GM18870 (cell line): ENCODE measurements around the gene TRIM63.

Experiments used
- ATAC-seq: cut with Tn5 transposase; IDR thresholded peaks from one replicate; pipeline ENCODE4 v1.9.1; 2021; ENCODE audit warnings: moderate library complexity; ENCODE audit not compliant: unreplicated experiment

The TRIM63 gene

DNA sequence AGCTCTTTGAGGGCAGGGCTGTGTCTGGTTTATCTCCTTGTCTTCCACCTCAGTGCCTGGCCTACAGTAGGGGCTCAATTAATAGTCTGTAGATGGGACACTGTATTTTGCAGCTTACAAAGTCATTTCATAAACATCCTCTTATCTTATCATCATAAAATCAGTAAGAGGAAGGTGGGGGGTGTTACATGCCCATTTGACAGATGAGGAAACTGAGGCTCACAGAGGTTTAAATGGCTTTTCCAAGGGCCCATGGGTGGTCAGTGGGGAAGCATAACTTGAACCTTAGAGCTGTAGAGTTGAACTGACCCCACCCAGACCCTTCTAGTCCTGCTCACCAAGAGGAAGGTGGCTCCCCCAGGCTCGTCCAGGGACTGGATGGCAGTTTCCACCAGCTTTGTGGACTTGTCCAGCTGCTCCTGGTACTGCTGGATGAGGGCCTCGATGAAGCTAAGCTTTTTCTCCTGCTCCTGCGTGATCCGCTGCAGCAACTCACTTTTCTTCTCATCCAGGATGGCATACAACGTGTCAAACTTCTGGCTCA is 9.3 kb downstream of the TRIM63 start:
- ATAC-seq, result no peak

DNA sequence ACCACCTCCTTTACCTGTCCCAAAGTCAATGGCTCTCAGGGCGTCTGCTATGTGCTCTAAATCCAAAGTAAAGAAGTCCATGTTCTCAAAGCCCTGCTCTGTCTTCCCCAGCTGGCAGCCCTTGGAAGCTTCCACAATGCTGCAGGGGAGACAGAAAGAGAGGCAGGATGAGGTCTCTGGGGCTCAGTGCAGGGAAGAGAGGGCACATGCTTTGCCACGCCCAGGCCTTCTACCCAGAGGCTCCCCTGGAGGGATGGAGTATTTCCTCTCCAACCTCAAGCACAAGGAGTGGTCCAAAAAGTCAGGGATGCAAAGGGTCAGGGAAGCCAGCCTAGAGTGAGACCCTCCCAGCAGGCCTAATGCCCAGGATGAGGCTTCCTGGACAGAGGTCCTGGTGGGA is 10.2 kb downstream of the TRIM63 start:
- ATAC-seq, result no peak

DNA sequence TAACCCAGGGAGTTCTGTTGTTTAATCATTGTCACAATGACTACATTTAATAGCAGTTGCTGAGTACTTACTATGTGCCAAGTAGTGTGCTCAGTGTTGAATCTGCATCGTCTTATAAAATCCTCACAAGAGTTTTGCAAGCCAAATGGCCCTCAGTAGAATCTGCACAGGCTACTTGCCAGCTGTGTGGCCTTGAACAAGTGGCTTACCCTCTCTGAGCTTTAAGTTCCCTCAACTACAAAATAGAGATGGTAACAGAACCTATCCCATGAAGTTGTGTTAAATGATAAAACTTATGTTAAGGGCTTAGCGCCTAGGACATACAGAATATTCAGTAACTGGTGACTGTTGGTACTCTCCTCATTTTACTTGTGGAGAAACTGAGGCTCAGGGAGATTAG is 12.4 kb downstream of the TRIM63 start:
- no peak for ATAC-seq

DNA sequence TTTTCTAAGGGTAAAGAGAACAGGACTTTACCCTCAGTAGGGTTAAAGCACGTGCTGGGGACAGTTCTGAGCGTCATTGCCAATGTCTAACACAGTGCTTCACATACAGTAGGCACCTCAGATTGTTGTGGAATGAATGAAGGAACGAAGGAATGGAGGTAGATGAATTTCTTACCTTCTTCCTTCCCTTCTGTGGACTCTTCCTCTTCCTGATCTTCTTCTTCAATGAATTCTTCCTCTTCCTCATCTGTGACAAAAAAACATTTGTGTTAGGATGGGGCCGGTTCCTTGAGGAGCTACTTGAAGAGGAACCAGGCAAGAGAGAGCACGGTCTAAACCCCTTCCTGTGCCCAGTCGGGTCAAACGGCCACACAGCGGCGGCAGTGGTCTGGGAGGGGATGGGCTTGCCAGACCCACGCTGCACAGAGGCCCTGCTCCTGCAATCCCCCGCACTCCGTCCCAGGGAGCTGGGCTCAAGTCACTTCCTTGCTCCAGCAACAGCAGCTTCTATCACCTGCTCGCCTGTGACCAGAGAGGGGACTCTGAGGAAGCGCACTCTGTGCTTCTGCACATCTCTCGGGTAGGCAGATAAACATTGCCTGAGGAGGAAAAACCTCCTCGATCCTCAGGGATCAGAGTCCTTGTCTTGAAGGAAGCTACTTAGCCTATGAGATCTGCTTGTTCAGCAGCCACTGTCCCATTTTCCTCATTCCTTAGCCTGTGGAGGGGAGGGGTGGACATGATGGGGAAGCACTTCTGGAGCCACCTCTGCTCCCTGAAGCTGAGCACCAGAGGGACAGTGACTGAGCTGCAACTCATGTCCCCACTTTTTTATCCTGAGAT is 13.5 kb downstream of the TRIM63 start:
- ATAC-seq, result no peak

DNA sequence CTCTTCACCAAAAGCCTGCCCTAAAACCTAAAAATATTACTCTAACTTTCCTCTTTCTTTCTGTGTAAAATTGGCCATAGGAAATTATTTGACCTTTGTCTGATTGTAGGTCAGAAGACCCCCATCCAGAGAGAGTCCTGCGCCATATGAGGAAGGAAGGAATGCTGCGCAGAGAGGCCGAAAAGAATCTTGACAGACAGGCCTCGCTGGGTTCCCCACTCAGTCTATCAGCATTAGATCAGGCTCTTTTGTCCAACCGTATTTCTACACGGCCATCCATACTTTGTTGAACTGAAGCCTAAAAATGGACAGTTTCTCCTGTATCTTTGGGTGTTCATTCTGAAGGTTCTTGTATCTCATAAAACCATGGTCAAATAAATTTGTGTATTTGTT is 17.2 kb downstream of the TRIM63 start:
- ATAC-seq, result no peak

DNA sequence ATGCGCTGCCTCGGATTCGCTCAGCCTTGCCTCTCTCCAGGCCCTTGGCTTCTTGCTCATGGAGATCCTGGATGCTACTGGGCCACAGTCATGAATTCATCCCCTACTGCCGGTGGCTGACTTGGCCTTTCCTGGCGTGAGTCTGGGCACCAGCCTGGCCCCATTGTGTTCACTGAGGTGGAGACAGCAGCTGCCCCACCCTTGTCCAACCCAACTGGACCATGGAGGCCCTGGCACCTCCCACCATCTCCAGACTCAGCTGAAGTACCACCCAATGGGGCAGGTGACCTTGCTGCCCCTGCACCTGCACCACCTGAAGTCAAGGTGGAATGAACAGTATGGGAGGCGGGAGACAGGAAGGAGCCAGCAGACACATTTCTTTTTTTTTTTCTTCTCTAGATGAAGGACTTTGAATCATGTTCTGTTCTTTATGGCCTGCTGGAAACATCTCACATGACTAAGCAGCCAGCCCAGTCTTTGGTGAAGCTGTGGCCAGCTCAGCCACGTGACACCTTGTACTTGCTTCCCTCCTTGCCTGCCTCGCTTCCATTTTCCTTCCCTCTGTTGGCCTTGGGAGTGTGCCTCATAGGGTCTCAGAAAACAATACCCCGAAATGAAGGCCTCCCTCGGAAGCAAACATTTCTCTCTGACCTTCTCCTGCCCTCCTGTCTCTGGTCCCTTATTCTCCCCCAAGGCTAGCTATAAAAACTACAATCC is 17.7 kb downstream of the TRIM63 start:
- ATAC-seq, result no peak

DNA sequence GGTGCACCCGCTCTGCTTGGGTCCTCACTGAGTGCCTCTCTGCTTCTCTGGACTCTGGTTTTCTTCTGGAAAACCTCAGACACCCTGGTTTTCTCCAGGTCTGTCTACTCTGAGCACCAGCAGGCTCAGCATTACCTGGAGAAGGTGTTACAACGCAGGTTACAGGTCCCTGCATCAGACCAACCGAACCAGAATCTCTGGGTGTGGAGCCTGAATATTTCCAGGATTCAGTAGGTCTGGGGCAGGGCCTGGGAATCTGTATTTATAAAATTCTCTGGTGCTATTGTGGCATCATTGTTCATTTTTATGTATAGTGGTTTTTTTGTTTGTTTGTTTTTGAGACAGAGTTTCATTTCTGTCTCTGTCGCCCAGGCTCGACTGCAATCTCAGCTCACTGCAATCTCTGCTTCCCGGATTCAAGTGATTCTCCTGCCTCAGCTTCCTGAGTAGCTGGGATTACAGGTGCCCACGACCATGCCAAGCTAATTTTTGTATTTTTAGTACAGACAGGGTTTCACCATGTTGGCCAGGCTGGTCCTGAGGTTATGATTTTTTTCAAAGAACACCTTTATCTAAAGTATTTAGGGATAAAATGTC is 20.1 kb downstream of the TRIM63 start:
- ATAC-seq, result no peak

DNA sequence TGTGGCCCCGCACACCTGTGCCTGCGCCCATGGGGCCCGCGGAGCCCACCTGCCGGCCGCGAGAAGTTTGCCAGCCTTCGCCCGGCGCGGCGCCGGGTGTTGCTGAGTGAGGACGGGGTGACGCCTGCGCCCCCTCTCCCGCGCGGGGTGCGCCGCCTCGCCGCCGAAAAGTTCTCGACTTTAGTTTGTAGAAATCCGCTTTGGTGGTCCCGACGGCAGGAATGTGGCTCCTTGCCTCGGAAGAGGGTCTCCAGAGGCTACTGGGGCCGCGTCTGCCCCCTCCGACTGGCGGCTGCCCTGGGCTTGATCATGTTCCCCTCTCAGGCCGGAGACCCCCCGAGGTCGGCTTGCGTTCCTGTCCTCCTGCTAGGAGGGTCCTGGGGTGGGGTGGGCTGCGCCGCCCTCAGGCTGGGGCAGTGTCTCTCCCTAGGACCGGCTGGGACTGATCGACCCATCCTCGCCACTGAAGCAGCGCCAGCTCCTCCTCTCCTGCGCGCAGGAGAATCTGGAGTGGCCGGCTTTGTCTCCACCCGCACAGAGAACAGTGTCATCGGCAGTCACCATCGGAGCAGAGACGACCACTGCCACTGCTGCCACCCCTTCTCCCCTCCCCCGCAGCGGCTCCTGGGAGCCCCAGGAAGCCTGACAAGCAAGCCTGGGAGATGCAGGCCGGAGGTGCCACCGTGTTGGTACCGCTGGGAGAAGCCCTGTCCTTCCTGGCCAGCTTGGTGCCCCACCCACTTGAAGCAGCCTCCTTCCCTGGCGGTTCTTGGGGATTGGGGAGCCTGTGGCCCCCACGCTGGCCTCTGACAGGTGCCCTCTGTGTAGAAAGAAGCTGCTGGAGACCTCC is 21.0 kb downstream of the TRIM63 start:
- no peak for ATAC-seq

DNA sequence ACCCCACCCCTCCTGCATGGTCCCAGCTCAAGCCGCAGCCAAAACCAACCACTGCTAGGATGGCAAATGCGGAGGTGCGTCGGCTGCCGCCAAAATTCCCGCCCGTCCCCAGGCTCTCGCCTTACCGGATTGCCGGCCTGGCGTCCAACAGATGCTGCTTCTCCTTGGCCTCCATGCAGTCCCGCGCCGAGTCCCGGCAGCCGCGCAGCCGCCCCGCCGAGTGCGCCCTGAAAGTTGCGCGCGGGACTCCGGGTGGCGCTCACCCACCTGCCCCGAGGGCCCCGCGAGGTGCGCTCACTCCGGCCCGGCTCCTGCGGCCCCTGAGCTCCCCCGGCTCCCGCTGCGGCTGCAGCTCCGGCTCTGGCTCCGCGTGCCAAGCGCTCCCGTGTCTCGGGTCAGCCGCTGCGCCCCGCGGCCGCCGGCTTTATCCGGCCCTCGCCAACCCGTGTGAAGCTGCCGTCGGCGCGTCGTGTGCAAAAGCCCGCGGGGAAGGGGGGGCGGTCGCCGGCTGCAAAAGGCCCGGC is 21.6 kb downstream of the TRIM63 start, which contains the start of gene SLC30A2:
Gene SLC30A2, minus strand, starts transcription at position 397 of the 524 bp plus-strand sequence. Its CDS starts 222 bp downstream, at position 175.
- ATAC-seq, result no peak

DNA sequence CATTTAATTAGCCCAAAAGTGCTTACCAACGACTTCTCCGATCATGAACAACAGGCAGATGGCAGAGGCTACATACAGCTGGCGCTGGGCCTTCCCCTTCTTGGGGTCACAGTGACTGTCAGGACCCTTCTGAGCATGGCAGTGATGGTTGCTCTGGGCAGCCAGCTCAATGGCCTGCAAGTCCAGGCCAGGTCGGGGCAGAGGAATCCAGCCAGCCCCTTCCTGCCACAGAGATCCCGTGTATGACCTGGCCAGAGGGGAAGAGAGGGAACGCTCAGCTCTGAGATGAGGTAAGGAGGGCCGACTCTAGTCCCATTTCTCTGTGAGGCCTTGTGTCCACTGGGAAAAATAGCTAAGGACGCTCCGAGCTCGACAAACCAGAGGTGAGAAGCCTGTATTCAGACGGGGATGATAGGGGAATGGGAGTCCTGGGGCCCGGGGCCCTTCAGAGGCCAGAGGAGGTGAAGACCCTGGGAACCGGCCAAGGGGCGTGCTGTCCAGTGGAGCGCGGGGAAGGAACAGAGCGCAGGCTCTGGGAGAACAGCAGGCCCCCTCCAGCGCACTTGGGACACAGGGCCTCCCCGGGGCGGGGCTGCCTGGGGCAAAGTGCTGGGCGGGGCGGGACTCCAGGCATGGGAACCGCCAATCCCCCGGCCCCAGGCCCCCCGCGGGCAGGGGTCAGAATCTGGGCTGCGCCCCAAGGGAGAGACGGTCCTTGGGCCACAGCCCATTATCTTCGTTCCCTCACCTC is 22.3 kb downstream of the TRIM63 start:
- no peak for ATAC-seq

DNA sequence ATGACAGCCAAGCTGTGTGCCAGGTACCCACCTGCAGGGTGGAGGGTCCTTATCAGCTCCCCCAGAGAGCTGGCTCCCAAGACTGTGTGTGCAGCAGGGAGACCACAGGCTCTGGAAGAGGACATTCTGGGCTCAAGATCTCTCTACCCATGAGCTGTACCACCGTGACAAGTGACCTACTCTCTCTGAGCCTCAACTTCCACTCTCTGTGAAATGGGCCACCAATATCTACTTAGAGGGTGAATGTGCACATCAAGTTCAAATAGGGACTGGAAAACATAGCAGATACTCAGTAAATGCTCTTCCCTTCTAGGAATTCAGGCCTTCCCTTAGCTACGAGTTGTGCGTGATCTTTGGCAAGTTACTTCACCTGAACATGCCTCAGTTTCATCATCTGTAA is 23.0 kb downstream of the TRIM63 start:
- ATAC-seq, result no peak

DNA sequence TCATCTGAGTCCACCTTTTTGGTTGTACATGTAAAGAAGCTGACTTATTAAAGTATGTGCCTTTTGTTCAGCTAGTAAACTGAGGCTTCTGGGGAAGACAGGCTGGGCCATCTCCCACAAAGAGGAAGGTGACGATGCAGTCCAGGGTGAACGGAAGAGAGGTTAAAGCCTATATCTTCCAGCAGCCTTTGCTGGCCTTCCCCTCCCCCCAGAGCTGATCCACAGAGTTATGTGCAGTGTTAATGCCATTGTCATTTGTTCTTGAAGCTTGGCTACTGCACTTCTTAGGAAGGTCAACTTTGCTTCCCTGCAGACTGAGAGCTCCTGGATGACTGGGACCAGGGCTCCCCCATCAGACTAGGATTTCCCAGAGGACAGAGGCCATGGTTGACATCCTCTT is 23.7 kb downstream of the TRIM63 start:
- no peak for ATAC-seq

DNA sequence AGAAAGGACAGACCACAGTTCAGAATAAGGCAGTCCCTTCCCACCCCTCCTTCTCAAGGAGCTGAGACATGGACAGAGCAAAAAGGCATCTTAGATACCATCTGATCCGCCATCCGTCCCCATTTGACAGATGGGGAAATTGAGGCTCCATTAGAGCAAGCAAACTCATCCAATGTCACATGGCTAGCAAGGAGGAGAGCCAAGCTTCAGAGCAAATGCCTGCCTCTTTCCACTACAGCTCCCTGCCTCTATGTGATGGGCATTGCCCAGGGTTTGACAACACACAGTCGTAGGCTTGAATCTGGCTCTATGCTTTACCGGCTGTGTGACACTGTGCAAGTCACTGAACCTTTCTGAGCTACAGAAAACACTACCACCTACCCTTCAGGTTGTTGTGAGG is 25.5 kb downstream of the TRIM63 start:
- no peak for ATAC-seq

DNA sequence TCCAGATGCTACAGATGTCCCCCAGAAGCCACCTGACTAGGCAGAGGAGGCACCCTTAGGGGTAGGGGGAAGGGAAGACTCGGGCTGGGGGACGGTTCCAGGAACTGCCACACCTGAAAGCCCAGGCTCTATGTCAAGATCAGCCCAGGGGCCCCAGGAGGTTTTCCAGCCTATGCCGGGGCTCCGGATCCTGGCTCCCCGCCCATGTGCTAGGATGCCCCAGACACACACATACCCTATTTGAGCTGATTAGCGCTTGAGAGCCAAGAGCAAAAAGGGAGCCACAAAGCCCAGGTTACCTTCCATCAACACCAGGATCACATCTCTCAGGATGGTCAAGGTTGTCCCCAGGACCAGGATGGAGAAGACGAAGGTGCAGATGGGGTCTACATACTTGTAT is 26.0 kb downstream of the TRIM63 start:
- ATAC-seq, result no peak

DNA sequence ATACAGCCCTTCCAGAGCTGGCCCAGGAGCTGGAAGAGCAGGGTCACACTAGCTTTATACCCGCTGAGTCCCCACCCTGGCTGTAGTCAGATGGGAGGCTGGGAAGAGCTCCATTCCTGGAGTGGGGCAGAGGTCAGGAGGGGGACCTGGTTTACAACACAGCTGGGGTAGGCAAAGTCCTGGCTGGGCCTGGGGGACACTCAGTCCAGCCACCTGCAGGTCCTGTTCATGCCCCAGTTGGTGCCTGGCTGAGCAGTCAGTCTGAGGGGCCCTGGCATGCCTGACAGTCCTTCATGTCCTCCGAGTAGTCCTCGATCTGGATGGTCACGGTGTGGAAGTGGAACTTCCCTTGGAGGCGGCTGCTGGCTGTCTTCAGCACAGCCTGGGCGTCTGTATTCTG is 28.5 kb downstream of the TRIM63 start:
- ATAC-seq, result no peak

DNA sequence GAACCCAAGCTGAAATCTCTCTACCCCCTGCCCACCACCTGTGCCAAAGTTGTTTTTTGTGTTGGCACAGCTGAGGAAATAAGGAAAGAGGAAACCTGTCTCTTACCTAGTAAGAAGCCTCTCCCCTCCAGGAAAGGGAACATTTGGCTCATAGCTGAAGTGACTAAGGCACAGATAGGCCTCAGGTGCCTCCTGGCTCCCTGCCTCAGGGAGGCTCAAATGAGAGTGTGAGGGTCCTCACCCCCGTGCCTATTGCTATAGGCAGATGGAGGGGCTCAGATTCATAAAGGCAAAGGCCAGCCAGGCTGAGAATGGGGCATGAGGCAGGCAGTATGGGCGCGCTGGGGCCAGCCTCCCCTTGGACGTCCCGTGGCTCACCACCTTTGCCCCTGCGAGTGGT is 29.0 kb downstream of the TRIM63 start:
- ATAC-seq, result no peak

DNA sequence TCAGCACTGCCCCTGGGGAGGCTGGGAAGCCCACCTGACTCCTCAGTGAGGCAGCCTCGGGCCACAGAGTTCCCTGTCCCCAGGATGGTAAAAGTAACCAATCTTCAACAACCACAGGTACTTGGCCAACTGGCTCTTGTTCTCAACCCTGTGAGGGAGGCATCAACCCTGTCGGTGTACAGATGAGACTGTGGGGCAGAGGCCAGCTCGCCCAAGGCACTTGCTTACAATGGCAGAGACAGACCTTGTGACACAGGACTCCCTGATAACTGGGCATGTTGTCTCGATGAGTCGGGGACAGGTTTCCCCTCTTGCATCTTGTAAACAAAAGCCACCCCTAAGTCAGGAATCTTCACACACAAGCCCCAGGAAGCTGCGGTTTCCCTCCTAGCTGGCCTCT is 29.5 kb downstream of the TRIM63 start:
- ATAC-seq, result no peak

DNA sequence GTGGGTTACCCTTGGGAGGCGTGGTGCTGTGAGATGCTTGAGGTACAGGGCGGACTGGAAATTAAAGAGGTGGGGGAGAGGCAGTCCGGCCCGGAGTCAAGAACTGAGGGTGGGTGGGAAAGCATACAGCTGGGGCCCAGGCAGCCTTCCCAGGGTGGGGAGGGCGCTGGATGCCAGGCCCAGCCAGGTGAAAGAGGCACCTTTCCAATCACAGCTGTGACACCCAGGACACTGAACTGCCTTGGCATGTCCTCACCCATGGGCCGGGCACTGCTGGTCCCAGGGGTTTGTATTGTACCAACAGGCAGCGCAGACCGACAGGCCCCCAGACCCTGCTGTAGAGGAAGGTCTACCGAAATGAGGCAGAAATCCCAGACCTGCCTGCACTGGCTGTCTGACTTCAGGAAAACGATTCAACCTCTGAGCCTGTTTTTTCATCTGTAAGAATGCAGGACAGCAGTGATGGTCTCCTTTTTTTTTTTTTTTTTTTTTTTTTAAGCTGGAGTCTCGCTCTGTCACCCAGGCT is 30.6 kb downstream of the TRIM63 start:
- no peak for ATAC-seq

DNA sequence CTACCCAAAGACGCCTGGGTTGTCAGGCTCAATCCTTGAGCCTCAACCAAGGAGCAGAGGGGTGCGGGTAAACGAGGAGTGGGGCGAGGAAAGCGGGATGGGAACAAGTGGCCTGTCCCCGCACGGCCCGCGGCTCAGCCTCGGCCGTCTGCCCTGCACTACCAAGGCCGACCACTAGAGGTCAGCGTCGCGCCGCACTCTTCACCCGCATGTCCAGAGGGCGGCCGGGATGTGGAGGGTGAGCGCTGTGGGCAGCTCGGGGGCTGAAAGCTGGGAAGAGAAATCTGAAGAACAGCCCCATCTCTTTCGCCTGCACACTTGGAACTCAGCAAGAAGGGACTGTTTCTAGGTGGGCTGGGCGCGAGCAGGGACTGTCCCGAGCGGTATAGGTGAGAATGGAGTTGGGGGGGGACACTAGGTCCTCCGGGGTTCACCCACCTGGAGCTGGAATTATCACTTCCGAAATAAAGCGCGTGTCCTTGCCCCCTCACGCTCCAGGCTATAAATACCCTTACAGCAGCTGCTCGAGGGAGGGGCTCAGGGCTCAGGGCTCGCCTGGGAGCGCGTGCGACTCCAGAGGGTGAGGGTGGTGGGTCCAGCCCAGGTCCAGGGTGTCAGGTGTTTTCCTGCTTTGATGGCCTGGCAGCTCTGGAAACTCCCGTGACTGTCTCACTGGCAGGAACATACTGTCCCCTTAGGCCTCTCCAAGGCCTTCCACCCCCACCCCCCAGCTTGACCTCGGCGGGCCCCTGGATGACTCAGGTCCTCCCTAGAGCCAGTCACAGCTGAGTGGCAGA is 31.3 kb downstream of the TRIM63 start:
- ATAC-seq, result peak; percentile 58
